Skeletal muscle cell (primary cell): ENCODE results near the gene ADGRD2.

Experiments used
- DNase-seq: peaks from one replicate; pipeline ENCODE4 v3.0.0-alpha.2; 2010; ENCODE audit warnings: low read depth
- H3K4me3 ChIP-seq: 2 replicates; pipeline ENCODE4 v1.5.1; 2011; ENCODE audit warnings: low read depth, mild to moderate bottlenecking, control low read depth, low read length, moderate library complexity

The ADGRD2 gene

GRCh38 chr9:124504530-124505005 lies 54.3 kb downstream of the ADGRD2 start:
- no peak for DNase-seq
- H3K4me3 ChIP-seq = no peak overlapping the region

GRCh38 chr9:124505006-124505900 lies 55.0 kb downstream of the ADGRD2 start:
- no peak overlapping the region for H3K4me3 ChIP-seq
- no peak for DNase-seq

- DNase-seq = no peak
Measured at GRCh38 chr9:124505901-124506346, 55.7 kb downstream of the ADGRD2 start.

GRCh38 chr9:124506433-124506832 lies 56.2 kb downstream of the ADGRD2 start:
- no peak overlapping the region for H3K4me3 ChIP-seq
- DNase-seq = no peak

More at GRCh38 chr9:124505901-124506346, 55.7 kb downstream of the ADGRD2 start:
- no peak overlapping the region for H3K4me3 ChIP-seq

- no peak within 1 kb of the TSS for H3K4me3 ChIP-seq
- DNase-seq = no peak
Measured at GRCh38 chr9:124506931-124507879, 57.0 kb downstream of the ADGRD2 start, which contains the start of gene NR5A1. Gene NR5A1, minus strand, starts transcription at chr9:124507399. Its CDS starts 4,004 bp downstream, at chr9:124503395.

- DNase-seq = no peak
- no peak overlapping the region for H3K4me3 ChIP-seq
Measured at GRCh38 chr9:124507880-124508423, 57.7 kb downstream of the ADGRD2 start.

- no peak overlapping the region for H3K4me3 ChIP-seq
- no peak for DNase-seq
Measured at GRCh38 chr9:124510650-124511425, 60.6 kb downstream of the ADGRD2 start.

- H3K4me3 ChIP-seq = no peak overlapping the region
- DNase-seq = no peak
Measured at GRCh38 chr9:124511426-124511840, 61.2 kb downstream of the ADGRD2 start.

GRCh38 chr9:124511891-124512805 lies 61.9 kb downstream of the ADGRD2 start:
- DNase-seq = no peak
- H3K4me3 ChIP-seq = no peak overlapping the region

GRCh38 chr9:124512806-124513204 lies 62.6 kb downstream of the ADGRD2 start:
- no peak overlapping the region for H3K4me3 ChIP-seq
- DNase-seq = no peak

- H3K4me3 ChIP-seq = no peak overlapping the region
Measured at GRCh38 chr9:124513376-124513994, 63.2 kb downstream of the ADGRD2 start.

GRCh38 chr9:124514125-124514524 lies 63.9 kb downstream of the ADGRD2 start:
- DNase-seq = no peak
- H3K4me3 ChIP-seq = no peak overlapping the region

More at GRCh38 chr9:124513376-124513994, 63.2 kb downstream of the ADGRD2 start:
- DNase-seq = no peak

- H3K4me3 ChIP-seq = no peak overlapping the region
- DNase-seq = no peak
Measured at GRCh38 chr9:124514874-124515273, 64.6 kb downstream of the ADGRD2 start.

GRCh38 chr9:124517600-124517999 lies 67.3 kb downstream of the ADGRD2 start:
- no peak overlapping the region for H3K4me3 ChIP-seq
- DNase-seq = no peak

GRCh38 chr9:124518116-124518515 lies 67.9 kb downstream of the ADGRD2 start:
- no peak overlapping the region for H3K4me3 ChIP-seq
- DNase-seq = no peak

- no peak overlapping the region for H3K4me3 ChIP-seq
Measured at GRCh38 chr9:124520206-124520596, 70.0 kb downstream of the ADGRD2 start.

GRCh38 chr9:124521142-124521541 lies 70.9 kb downstream of the ADGRD2 start:
- DNase-seq = no peak

More at GRCh38 chr9:124520206-124520596, 70.0 kb downstream of the ADGRD2 start:
- no peak for DNase-seq

More at GRCh38 chr9:124521142-124521541, 70.9 kb downstream of the ADGRD2 start:
- no peak overlapping the region for H3K4me3 ChIP-seq
